Measurements from ENCODE around the gene PHYHD1.

Gene PHYHD1

DNA sequence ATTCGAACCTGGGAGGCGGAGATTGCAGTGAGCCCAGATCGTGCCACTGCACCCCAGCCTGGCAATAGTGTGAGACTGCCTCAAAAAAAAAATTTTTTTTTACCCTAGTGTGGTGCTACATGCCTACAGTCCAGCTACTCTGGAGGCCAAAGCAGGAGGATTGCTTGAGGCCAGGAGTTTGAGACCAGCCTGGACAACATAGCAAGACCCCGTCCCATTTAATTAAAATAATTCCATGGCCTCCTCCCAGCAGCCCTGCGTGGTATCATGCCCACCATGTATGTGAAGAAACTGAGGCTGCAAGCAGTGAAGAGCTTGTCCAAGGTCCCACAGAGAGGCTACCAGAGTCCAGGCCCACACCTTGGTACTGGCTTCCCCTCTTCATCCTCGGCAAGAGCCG is 19.4 kb upstream of the PHYHD1 start:
- DNase-seq (ENCODE audit: low read depth): no peak

DNA sequence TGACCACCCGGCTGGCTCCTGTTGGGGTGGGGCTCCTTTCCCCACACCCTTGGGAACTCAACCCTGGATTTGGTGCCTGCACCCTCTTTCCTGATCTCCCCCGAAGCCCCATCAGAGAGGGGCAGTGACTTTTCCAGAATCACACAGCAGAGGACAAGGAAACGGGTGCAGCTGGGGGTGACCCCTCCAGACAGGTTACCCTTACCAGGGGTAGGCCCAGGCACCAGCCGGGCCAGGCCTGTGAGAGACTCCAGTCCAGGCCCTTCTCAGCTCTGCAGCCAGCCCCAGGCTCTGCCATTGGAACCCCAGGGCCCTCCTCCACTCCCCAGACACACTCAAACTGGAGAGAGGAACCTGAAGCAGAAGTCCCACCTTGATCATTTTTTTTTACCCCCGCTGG is 19.0 kb upstream of the PHYHD1 start:
- no peak for DNase-seq (ENCODE audit: low read depth)

DNA sequence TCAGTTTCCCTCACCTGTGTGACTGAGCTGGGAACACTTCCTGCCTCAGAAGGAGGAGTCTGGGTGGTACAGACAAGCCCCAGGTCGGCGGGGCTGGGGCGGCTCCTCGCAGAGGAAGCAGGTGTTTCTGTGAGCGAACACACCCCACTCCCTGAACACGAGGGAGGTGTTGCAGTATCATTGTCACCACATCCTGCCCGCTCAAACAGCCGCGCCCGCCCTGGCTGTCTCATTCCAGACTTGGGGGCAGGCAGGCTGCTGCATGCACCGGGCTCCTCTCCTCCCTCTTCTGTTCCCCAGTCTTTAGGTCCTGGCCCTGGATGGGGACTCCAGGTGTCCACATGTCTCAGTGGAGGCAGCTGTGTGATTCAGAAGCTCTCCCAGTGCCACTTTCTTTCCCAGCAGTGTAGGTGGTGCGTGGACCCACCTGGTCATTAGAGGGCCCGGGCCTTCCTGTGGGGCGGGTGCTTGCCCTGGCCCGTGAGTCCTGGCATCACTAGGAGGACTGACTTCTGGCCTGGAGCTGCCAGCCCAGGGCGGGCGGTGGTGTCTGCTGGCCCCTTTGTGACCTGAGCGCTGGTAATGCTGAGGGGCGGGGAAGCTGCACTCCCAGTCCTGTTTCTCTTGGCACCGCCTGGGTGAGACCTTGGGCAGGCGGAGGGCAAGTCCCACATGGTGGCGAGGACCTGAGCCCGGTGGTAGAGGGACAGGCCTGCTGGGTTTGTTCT is 18.3 kb upstream of the PHYHD1 start:
- no peak for DNase-seq (ENCODE audit: low read depth)

- no peak for DNase-seq (ENCODE audit: low read depth)
Observed at GRCh38 chr9:128903079-128903461, 17.7 kb upstream of the PHYHD1 start.

DNA sequence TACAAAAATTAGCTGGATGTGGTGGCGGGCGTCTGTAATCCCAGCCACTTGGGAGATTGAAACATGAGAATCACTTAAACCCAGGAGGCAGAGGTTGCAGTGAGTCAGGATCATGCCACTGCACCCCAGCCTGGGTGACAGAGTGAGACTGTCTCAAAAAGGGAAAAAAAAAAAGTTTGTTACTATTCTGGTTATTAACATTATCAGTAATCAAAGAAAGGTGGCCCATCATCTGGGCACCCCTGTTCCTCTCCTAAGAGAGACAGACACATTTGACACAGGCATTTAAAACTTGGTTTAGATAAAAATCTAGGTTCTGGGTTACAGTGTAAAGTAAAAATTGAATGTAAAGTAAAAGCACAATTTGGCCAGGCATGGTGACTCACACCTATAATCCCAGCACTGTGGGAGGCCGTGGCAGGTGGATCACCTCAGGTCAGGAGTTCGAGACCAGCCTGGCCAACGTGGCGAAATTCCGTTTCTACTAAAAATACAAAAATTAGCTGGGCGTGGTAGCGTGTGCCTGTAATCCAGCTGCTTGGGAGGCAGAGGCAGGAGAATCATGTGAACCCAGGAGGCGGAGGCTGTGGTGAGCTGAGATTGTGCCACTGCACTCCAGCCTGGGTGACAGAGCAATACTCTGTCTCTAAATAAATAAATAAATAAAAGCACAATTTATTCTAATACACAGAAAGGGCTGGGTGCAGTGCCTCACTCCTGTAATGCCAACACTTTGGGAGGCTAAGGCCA is 16.7 kb upstream of the PHYHD1 start:
- no peak for DNase-seq (ENCODE audit: low read depth)

- no peak for DNase-seq (ENCODE audit: low read depth)
Observed at GRCh38 chr9:128905964-128906363, 14.8 kb upstream of the PHYHD1 start.

GRCh38 chr9:128906741-128907140 is 14.0 kb upstream of the PHYHD1 start:
- DNase-seq (ENCODE audit: low read depth): no peak

DNA sequence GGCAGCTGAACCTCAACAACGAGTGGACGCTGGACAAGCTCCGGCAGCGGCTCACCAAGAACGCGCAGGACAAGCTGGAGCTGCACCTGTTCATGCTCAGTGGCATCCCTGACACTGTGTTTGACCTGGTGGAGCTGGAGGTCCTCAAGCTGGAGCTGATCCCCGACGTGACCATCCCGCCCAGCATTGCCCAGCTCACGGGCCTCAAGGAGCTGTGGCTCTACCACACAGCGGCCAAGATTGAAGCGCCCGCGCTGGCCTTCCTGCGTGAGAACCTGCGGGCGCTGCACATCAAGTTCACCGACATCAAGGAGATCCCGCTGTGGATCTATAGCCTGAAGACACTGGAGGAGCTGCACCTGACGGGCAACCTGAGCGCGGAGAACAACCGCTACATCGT is 12.4 kb upstream of the PHYHD1 start:
- DNase-seq (ENCODE audit: low read depth): no peak

DNA sequence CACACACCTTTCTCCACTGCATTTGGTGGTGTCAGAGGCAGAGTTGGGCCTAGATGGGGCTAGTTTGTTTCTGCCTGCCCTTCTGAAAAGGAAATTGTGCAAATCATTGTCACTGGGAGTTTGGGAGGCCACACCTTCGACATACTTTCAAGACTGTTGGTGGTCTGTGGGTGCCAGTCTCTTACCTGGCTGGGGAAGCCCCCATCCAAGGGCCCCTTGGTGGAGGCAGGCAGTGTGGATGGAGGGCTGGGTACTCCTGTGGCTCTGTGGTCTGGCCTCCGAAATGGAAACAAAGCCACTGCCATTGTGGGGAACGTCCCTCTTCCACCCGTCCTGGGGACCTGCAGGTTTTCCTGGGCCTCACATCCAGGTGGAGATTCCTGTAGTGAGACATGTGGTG is 10.9 kb upstream of the PHYHD1 start:
- no peak for DNase-seq (ENCODE audit: low read depth)

DNA sequence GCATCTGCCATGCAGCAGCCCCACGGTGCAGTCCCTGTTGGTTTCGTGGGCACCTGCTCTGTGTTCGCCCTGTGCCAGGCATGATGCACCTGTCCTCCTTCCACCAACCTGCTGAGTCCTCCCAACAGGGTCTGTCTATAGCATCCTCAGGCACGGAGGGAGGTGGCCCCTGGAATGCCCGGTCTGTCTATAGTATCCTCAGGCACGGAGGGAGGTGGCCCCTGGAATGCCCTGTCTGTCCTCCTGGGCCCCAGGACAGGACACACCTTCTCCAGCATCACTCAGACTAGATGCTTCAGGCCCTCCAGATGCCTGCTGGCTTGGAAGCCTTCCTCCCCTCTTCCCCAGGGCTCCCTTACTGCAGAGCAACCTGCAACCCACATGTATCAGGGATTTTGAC is 9.9 kb upstream of the PHYHD1 start:
- DNase-seq (ENCODE audit: low read depth): no peak

DNA sequence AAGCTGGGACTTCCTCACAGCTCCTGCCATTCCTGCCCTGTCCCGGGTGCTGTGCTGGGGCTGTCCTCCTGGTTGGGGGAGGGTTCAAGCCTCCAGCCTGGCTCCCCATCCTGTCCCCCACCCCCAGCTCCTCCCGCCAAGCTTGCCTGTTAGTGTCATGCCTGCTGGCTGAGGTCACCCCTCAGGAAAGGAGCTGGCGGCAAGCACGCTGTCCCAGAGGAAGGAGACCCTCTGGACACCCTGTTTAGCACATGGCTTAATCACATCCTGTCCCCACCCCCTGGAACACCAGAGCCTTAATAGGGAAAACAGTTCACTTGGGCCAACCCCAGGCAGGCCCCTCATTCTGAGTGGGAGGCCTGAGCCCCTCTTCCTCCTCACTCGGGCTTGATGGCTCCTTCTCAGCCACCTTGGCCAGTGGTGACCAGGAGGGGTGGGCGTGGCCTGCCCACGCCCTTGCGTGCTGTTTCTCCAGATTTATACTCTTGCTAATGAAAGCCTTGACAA is 9.2 kb upstream of the PHYHD1 start:
- no peak for DNase-seq (ENCODE audit: low read depth)

DNA sequence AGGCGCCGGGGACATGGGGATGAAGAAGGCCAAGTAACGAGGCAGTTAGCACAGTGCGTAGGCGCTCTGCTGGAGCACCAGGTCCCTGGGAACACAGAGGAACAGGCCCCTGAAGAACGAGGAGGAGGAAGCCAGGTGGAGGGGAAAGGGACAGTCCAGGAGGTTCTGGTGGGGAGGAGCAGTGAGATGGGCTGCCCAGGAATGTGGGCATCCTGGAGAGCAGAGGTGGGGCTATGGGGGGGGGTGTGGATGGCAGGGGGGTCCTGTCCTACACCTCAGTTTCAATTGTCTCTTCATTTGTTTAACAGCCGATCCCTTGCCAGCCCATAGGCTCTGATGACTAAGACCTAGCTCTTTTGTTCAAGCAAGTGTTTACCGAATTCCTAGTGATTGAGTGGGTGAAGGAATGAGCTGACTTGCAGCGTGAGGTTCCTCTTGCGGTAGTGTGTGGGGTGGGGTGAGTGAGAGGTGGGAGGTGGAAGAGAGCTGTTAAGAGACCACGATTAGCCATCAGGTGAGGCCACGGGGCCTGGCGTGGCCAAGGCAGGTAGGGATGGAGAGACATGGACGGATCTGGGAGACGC is 8.4 kb upstream of the PHYHD1 start:
- peak; percentile 94 for DNase-seq (ENCODE audit: low read depth)

DNA sequence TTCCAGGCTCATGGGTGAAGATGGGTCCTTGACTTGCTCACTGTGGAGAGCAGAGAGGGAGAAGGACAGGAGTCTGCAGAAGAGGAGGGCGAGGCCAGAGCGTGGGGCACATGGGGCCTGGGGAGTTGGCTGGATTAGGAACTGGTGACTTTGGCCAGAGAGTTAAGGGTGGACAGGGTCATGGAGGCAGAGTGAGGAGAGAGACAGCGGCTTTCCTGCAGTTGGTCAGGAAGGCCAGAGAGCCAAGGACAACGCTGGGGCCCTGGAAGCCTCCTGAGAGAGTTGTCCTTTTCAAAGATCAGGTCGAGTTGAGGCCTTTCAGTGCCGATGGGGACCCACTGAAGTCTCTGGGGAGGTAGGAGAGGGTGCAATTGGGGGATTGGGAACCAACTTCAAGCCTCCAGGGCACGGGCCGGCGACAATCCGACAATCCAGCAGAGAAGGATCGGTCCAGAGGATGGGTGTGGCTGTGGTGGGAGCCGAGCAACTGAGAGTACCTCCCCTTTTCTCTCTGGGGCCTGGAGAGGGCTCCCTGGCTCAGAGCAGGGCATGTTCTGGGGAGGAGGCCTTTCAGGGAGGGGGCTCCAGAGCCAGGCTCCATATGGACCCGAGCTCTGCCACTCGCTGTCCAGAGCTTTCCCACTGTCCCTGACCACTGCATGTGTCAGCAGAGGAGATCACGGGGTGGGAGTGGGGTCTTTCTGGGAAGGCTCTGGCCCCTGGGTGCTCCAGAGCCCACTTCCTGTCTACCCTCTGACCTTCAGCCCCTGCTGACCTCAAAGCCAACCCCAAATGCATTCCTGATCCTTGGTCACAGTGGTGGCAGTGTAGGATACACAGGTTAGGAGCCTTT is 7.5 kb upstream of the PHYHD1 start:
- DNase-seq (ENCODE audit: low read depth): no peak

GRCh38 chr9:128913995-128914772 is 6.6 kb upstream of the PHYHD1 start:
- DNase-seq (ENCODE audit: low read depth): no peak

- DNase-seq (ENCODE audit: low read depth): no peak
Observed at GRCh38 chr9:128916204-128916603, 4.6 kb upstream of the PHYHD1 start.

DNA sequence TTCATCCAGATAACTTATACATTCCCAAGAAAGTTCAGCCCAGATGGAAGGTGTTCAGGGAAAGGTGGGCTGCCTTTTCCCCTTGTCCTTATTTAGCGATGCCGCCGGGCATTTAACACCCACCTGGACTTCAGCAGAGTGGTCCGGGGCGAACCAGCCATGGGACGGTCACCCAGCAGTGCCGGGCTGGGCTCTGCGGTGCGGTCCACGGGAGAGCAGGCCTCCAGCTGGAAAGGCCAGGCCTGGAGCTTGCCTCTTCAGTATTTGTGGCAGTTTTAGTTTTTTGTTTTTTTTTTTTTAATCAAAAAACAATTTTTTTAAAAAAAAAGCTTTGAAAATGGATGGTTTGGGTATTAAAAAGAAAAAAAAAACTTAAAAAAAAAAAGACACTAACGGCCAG is 4.0 kb upstream of the PHYHD1 start:
- no peak for DNase-seq (ENCODE audit: low read depth)

- peak; percentile 73 for DNase-seq (ENCODE audit: low read depth)
Observed at GRCh38 chr9:128917151-128917849, 3.5 kb upstream of the PHYHD1 start.

- no peak for DNase-seq (ENCODE audit: low read depth)
Observed at GRCh38 chr9:128918921-128919320, 1.9 kb upstream of the PHYHD1 start.

GRCh38 chr9:128919402-128920089 is 1.2 kb upstream of the PHYHD1 start:
- DNase-seq (ENCODE audit: low read depth): no peak
